Caco-2 (cell line): ENCODE results near the gene QRFP. TPM values are rescaled to one million over a fixed set of nuclear protein-coding genes. Genes with fewer than 3 reads are reported as not detected.
A peak's percentile ranks its signal among the peaks of the same experiment; 100 is the strongest.

ENCODE experiments used
- BruUV-seq: library from RNA; stranded (reverse); fragments of 400-500 nt; replicated peaks from 2 replicates; lab custom pipeline; 2021; lab: Mats Ljungman, UMichigan
- CTCF ChIA-PET: fragments of 300-600 bp; sonication (Branson Sonifier 250); formaldehyde crosslinking; loops from one replicate; lab custom pipeline; 2022; ENCODE audit warnings: antibody characterized with exemption; lab: Charles Lee
- POLR2A ChIA-PET: fragments of 300-600 bp; sonication (Branson Sonifier 250); formaldehyde crosslinking; loops from one replicate; lab custom pipeline; 2022; ENCODE audit warnings: antibody characterized with exemption; lab: Charles Lee
- DNase-seq, 2 experiments: peaks; one replicate each; pipeline versions ENCODE4 v3.0.0 to v3.0.0-alpha.2; 2020 to 2022
- H3K27me3 ChIP-seq: replicated peaks from 2 replicates; pipeline ENCODE4 v1.6.0; 2011; ENCODE audit warnings: low read length; ENCODE audit not compliant: control insufficient read depth, insufficient read depth
- H3K36me3 ChIP-seq: 2 replicates; pipeline ENCODE4 v1.5.1; 2011; ENCODE audit warnings: low read length; ENCODE audit not compliant: control insufficient read depth, insufficient read depth
- H3K4me1 ChIP-seq: fragments of 250-450 bp; sonication (Bioruptor Pico); 2 replicates; pipeline ENCODE4 v1.5.1; 2020; ENCODE audit warnings: mild to moderate bottlenecking
- H3K4me3 ChIP-seq: 2 replicates; pipeline ENCODE4 v1.5.1; 2011; ENCODE audit warnings: low read depth, mild to moderate bottlenecking, control low read depth, low read length
- H3K9me3 ChIP-seq: fragments of 250-450 bp; sonication (Bioruptor Pico); 2 replicates; pipeline ENCODE4 v1.5.1; 2020; ENCODE audit warnings: mild to moderate bottlenecking, moderate library complexity
- H3K27ac Mint-ChIP-seq: one replicate; pipeline ENCODE4 v1.8.0; 2022; ENCODE audit warnings: mixed read lengths; ENCODE audit not compliant: unreplicated experiment
- H3K27me3 Mint-ChIP-seq: one replicate; pipeline ENCODE4 v1.8.0; 2022; ENCODE audit warnings: mixed read lengths; ENCODE audit not compliant: insufficient read depth, unreplicated experiment
- H3K36me3 Mint-ChIP-seq: one replicate; pipeline ENCODE4 v1.8.0; 2022; ENCODE audit warnings: mild to moderate bottlenecking, mixed read lengths; ENCODE audit not compliant: insufficient read depth, unreplicated experiment
- H3K4me1 Mint-ChIP-seq: one replicate; pipeline ENCODE4 v1.8.0; 2022; ENCODE audit warnings: low read depth, mixed read lengths; ENCODE audit not compliant: unreplicated experiment
- H3K4me3 Mint-ChIP-seq: one replicate; pipeline ENCODE4 v1.8.0; 2022; ENCODE audit warnings: mild to moderate bottlenecking, moderate library complexity, mixed read lengths; ENCODE audit not compliant: unreplicated experiment
- H3K9me3 Mint-ChIP-seq: one replicate; pipeline ENCODE4 v1.8.0; 2022; ENCODE audit warnings: mixed read lengths; ENCODE audit not compliant: unreplicated experiment
- intact Hi-C: fragments of 100-400 bp; cut with micrococcal nuclease; formaldehyde crosslinking; loops from one replicate; pipeline ENCODE4 v1.10.0; 2022; ENCODE audit not compliant: unreplicated experiment
- total RNA-seq: library from RNA; stranded (reverse); gene quantifications from 2 replicates; pipeline ENCODE4 v1.2.3, GENCODE V29; 2022
- TF ChIP-seq, protein P1 (sequence below), 2 experiments: fragments of 200-600 bp in 1 of 2; IDR thresholded peaks; 1 replicate in 1 of 2; 2 replicates in 1 of 2; pipeline versions ENCODE4 v1.5.1 to v1.8.0; 2011 to 2022; ENCODE audit warnings: antibody characterized with exemption in 1 of 2, control low read depth in 1 of 2, inconsistent platforms in 1 of 2, low read depth in 1 of 2, low read length in 1 of 2, mild to moderate bottlenecking in 1 of 2, moderate library complexity in 1 of 2; ENCODE audit not compliant: insufficient read depth in 1 of 2, severe bottlenecking in 1 of 2, unreplicated experiment in 1 of 2

Gene QRFP
- total RNA-seq, 1 experiment from 2014 or later, result not detected

DNA sequence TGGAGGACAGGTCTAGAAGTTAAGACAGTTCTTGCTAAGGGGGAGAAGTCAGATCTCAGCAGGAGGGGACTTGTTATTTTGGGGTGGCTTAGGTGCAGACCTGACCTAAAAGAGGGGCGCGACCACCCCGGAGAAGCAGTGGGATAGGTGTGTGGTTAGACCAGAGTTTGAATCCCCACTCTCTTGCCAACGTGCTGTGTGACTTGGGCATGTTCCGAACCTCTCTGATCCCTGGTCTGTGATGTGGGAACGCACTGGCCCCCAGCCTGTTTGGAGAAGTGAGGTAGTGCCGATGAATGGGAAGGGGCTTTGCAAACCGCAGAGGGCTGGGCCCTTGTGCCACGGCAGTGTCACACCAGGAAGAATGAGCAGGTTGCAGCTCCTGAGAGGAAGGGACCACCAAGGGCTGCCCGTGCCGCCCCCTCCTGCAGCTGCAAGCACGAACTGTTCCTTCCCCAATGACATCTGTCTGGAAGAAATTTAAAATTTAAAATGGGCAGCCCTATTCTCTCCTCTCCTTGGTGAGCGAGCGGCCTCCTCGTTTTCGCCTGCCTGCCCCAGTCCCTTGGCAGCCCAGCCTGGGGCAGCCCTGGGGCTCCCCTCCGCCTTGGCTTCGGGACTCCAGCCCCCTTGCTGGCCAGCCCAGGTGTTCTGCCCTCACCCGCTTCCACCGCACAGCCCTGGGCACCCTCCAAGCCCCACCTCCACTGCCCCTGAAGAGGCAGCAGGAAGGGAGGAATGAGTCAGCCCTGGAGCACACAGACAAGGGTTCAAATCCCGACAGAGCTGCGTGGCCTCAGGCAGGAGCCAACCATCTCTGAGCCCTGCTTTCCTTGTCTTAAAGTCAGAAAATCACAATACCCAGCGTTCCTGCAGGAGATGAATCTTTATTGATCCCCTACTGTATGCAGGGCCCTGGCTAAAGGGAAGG is 40.8 kb upstream of the QRFP start:
- H3K27me3 Mint-ChIP-seq, result peaks cover 28% of the 10 kb centered on the region
- H3K4me3 Mint-ChIP-seq, result peak overlapping the region; percentile 64
- Histone ChIP-seq H3K27me3 (peaks cover 1% of the 10 kb centered on the region; the same call in 1 of the 2 replicates), H3K36me3 (no peaks in the 10 kb centered on the region), H3K9me3 (no peaks in the 10 kb centered on the region), H3K4me3 (no peak overlapping the region), H3K4me1 (peaks cover 35% of the 10 kb centered on the region)
- ChIA-PET POLR2A (no interaction called here), CTCF (interaction anchor here (0.9 kb wide), 1 partner anchor 61 kb away, joined by 3 read pairs; no protein-coding TSS in a partner anchor)
- BruUV-seq, result no TSS peak
- intact Hi-C loops, result no loop called here
- TF ChIP-seq, protein P1, sequence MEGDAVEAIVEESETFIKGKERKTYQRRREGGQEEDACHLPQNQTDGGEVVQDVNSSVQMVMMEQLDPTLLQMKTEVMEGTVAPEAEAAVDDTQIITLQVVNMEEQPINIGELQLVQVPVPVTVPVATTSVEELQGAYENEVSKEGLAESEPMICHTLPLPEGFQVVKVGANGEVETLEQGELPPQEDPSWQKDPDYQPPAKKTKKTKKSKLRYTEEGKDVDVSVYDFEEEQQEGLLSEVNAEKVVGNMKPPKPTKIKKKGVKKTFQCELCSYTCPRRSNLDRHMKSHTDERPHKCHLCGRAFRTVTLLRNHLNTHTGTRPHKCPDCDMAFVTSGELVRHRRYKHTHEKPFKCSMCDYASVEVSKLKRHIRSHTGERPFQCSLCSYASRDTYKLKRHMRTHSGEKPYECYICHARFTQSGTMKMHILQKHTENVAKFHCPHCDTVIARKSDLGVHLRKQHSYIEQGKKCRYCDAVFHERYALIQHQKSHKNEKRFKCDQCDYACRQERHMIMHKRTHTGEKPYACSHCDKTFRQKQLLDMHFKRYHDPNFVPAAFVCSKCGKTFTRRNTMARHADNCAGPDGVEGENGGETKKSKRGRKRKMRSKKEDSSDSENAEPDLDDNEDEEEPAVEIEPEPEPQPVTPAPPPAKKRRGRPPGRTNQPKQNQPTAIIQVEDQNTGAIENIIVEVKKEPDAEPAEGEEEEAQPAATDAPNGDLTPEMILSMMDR (IDR thresholded peaks at IDR 0.05; ENCODE audit: insufficient read depth in 1 of 2, low read depth in 1 of 2, low read length in 1 of 2, severe bottlenecking in 1 of 2, unreplicated experiment in 1 of 2), result no peak
- H3K36me3 Mint-ChIP-seq, result peaks cover 6% of the 10 kb centered on the region
- H3K9me3 Mint-ChIP-seq, result no peaks in the 10 kb centered on the region
- no peak for DNase-seq
- no peak overlapping the region for H3K27ac Mint-ChIP-seq
- peaks cover 14% of the 10 kb centered on the region for H3K4me1 Mint-ChIP-seq

DNA sequence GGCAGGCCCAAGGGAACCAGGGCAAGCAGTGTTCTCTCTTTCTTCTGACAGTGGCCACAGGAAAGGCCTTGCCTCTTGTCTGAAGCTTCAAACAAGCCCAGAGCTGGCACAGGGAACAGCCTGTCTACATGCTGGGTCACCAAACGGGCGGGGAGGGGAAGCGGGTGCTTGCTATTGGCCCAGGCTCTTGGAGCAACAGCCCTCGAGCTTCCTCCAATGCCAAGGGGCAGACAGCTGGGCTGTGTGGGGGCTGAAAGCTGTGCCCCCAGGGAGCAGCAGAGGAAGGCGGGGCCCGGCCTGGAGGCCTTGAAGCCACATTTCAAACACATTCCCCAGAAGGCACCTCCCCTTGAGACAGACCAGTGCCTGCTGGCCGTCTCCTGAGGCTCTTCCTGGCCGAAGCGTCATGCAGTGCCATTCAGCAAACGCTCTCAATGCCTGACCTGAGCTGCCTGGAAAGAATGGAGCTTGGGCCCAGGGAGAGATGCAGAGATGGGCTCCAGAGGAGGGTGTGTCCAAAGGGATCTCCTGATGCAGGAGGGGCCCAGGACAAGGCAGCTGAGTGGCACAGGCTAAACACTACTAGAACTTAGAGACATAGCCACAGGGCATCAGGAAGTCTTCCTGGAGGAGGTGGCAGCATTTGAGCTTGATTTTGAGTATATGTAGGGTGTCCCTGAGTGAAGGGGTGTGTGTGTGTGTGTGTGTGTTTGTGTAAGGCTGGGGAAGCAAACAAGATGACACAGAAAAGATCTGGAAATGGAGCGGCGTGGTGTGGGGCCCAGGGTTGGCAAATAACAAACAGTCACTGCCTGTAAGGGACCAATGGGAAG is 39.9 kb upstream of the QRFP start:
- POLR2A ChIA-PET, result no interaction called here
- no peak overlapping the region for H3K27ac Mint-ChIP-seq
- peaks cover 35% of the 10 kb centered on the region for H3K4me1 ChIP-seq

More for the DNA sequence above, 39.9 kb upstream of the QRFP start:
- Histone ChIP-seq H3K27me3 (peaks cover 1% of the 10 kb centered on the region; the same call in 1 of the 2 replicates), H3K4me3 (no peak overlapping the region), H3K9me3 (no peaks in the 10 kb centered on the region), H3K36me3 (no peaks in the 10 kb centered on the region)
- peak in 1 of 2 experiments; percentile 67 for DNase-seq
- Mint-ChIP-seq H3K27me3 (peaks cover 26% of the 10 kb centered on the region), H3K4me3 (peak overlapping the region; percentile 53), H3K9me3 (no peaks in the 10 kb centered on the region), H3K36me3 (peaks cover 6% of the 10 kb centered on the region), H3K4me1 (peaks cover 14% of the 10 kb centered on the region)
- TF ChIP-seq, protein P1 (IDR thresholded peaks at IDR 0.05; ENCODE audit: insufficient read depth in 1 of 2, low read depth in 1 of 2, low read length in 1 of 2, severe bottlenecking in 1 of 2, unreplicated experiment in 1 of 2), result no peak
- CTCF ChIA-PET, result interaction anchor here (0.9 kb wide), 1 partner anchor 62 kb away, joined by 3 read pairs; no protein-coding TSS in a partner anchor
- intact Hi-C loops, result no loop called here
- no TSS peak for BruUV-seq
